Rectal smooth muscle tissue (tissue), 1 donor: ENCODE results near the gene MNAT1.
"Not testable (repeated sequence)": the region's sequence is repeated elsewhere in the genome, so short reads cannot be mapped to it uniquely, and the experiment has no call there.

ENCODE experiments used
- H3K27ac ChIP-seq: one replicate; pipeline ENCODE4 v1.7.0; 2013; ENCODE audit warnings: low read depth, low read length, inconsistent platforms
- H3K27me3 ChIP-seq: one replicate; pipeline ENCODE4 v1.7.0; 2013; ENCODE audit warnings: low read length; ENCODE audit not compliant: control insufficient read depth, insufficient read depth
- H3K36me3 ChIP-seq: one replicate; pipeline ENCODE4 v1.7.0; 2013; ENCODE audit warnings: low read length; ENCODE audit not compliant: control insufficient read depth, insufficient read depth
- H3K4me1 ChIP-seq: one replicate; pipeline ENCODE4 v1.7.0; 2013; ENCODE audit warnings: low read length; ENCODE audit not compliant: control insufficient read depth, insufficient read depth
- H3K4me3 ChIP-seq: one replicate; pipeline ENCODE4 v1.7.0; 2013; ENCODE audit warnings: low read length
- H3K9ac ChIP-seq: one replicate; pipeline ENCODE4 v1.7.0; 2013; ENCODE audit warnings: low read length

MNAT1 gene

DNA sequence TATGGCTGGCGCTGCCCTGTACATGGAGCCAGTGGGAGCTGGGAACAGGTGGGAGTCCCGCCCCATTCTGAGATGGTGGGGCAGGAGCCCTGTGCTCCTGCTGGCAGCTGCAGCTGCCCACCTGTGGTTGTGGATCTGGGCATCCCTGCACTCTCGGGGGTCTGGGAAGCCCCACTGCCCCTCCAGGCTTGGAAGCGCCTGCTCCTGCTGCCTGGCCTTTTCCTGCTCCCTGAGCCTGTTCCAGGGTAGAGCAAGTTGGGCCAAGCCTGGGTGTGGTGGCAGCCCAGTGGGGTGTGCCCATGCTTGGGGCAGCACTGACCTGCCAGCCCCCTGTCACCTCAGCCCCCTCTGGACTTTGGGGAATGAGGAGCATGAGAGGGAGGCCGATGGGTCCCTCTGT is 104.0 kb downstream of the MNAT1 start:
- Histone ChIP-seq H3K27ac (no peak overlapping the region), H3K27me3 (no peaks in the 10 kb centered on the region), H3K4me3 (no peak overlapping the region), H3K4me1 (no peaks in the 10 kb centered on the region), H3K9ac (no peak overlapping the region), H3K36me3 (no peaks in the 10 kb centered on the region)

- H3K27me3 ChIP-seq, result no peaks in the 10 kb centered on the region
- no peaks in the 10 kb centered on the region for H3K36me3 ChIP-seq
Observed at GRCh38 chr14:60839057-60839456, 104.5 kb downstream of the MNAT1 start.

GRCh38 chr14:60839657-60840056 is 105.1 kb downstream of the MNAT1 start:
- Histone ChIP-seq H3K27me3 (no peaks in the 10 kb centered on the region), H3K36me3 (no peaks in the 10 kb centered on the region), H3K27ac (no peak overlapping the region), H3K4me1 (no peaks in the 10 kb centered on the region), H3K9ac (no peak overlapping the region), H3K4me3 (no peak overlapping the region)

More at GRCh38 chr14:60839057-60839456, 104.5 kb downstream of the MNAT1 start:
- H3K4me3 ChIP-seq, result no peak overlapping the region
- no peak overlapping the region for H3K9ac ChIP-seq
- no peaks in the 10 kb centered on the region for H3K4me1 ChIP-seq
- H3K27ac ChIP-seq, result no peak overlapping the region

DNA sequence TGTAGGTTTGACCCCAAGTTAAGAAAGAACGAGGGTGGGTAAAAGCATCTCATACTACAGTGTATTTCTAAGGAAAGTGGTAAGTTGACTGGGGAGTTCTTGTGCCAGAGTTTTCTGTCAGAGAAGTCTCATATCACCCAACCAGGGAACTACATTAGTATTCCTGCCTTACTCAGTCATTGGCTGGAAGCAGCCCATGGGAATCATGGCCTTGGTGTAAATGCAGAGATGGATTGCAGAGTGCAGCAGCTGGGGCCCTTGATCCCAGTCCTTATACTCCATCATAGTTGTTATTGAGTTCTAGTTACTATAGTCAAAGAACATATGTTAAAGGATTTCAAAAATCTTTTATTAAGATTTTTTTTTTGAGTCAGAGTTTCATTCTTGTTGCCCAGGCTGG is 105.8 kb downstream of the MNAT1 start:
- no peaks in the 10 kb centered on the region for H3K4me1 ChIP-seq
- H3K27me3 ChIP-seq, result no peaks in the 10 kb centered on the region
- H3K9ac ChIP-seq, result no peak overlapping the region
- no peak overlapping the region for H3K4me3 ChIP-seq
- no peaks in the 10 kb centered on the region for H3K36me3 ChIP-seq
- H3K27ac ChIP-seq, result no peak overlapping the region

DNA sequence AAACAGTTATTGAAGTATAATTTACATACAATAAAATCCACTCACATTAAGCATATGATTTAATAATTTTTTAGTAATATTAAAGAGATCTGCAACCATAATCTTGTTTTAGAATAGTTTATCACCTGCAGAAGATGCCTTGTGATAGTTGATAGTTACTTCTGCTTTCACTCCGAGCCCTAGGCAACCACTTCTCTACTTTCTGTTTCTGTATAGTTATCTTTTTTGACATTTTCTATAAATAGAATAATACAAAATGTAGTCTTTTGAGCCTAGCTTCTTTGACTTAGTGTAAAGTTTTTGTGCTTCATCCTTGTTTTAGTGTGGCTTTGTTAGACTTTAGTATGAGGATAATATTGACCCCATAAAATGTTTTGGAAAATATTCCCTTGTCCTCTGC is 111.0 kb downstream of the MNAT1 start:
- H3K27me3 ChIP-seq, result no peaks in the 10 kb centered on the region
- no peaks in the 10 kb centered on the region for H3K4me1 ChIP-seq
- peaks cover 2% of the 10 kb centered on the region for H3K36me3 ChIP-seq
- H3K4me3 ChIP-seq, result no peak overlapping the region
- no peak overlapping the region for H3K9ac ChIP-seq
- no peak overlapping the region for H3K27ac ChIP-seq

DNA sequence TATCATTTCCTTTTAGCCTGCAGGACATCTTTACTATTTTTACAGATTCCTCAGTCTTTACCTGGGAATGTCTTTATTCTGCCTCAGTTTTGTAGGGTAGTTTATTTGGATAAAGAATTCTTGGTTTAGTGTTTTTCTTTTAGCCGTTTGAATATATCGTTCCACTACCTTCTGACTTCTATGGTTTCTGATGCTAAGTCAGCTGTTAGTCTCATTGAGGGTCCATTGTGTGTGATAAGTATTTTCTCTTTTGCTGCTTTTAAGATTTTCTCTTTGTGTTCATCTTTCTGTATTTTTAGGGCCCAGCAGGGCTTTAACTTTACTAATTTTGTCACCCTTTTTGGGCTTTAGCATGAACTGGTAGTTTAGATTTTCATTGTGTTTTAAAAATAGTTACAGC is 113.5 kb downstream of the MNAT1 start:
- H3K27ac ChIP-seq, result no peak overlapping the region
- H3K36me3 ChIP-seq, result peaks cover 2% of the 10 kb centered on the region
- H3K9ac ChIP-seq, result no peak overlapping the region
- H3K4me1 ChIP-seq, result no peaks in the 10 kb centered on the region
- no peak overlapping the region for H3K4me3 ChIP-seq
- no peaks in the 10 kb centered on the region for H3K27me3 ChIP-seq

GRCh38 chr14:60851692-60852091 is 117.1 kb downstream of the MNAT1 start:
- not testable (repeated sequence) for H3K36me3 ChIP-seq, H3K27ac ChIP-seq, H3K4me3 ChIP-seq, H3K4me1 ChIP-seq, H3K27me3 ChIP-seq, H3K9ac ChIP-seq

DNA sequence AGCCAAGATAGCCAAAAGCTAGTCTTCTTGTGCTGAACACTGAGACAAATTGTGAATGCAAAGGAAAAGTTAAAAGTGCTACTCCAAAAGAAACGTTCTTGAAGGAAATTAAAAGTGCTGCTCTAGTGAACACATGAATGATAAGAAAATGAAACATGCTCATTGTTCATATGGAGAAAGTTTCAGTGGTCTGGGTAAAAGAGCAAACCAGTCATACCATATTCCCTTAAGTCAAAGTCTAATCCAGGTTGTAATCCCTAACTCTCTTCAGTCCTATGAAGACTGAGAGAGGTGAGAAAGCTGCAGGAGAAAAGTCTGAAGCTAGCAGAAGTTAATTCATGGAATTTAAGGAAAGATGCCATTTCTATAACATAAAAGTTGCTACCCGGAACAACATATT is 121.5 kb downstream of the MNAT1 start:
- no peak overlapping the region for H3K27ac ChIP-seq
- no peaks in the 10 kb centered on the region for H3K36me3 ChIP-seq
- no peak overlapping the region for H3K9ac ChIP-seq
- no peaks in the 10 kb centered on the region for H3K4me1 ChIP-seq
- H3K4me3 ChIP-seq, result no peak overlapping the region
- no peaks in the 10 kb centered on the region for H3K27me3 ChIP-seq

DNA sequence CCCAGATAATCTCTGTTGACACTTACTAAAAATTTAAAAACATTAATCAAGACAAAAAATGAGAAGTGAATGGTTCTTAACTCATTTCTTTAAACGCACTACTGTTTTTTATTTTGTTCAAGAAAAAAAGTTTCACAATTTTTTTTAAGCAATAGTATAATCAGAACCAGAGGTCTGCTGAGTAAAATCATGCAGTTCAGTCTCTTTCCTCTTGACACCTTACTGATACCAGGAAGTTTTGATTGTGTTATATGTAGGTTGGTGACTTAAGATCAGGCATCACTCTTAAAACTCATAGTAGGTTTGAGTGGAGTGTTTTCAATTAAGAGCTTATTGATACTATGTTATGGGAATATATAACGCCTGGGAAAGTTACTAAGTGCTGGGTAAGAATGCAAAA is 125.0 kb downstream of the MNAT1 start:
- no peak overlapping the region for H3K9ac ChIP-seq

DNA sequence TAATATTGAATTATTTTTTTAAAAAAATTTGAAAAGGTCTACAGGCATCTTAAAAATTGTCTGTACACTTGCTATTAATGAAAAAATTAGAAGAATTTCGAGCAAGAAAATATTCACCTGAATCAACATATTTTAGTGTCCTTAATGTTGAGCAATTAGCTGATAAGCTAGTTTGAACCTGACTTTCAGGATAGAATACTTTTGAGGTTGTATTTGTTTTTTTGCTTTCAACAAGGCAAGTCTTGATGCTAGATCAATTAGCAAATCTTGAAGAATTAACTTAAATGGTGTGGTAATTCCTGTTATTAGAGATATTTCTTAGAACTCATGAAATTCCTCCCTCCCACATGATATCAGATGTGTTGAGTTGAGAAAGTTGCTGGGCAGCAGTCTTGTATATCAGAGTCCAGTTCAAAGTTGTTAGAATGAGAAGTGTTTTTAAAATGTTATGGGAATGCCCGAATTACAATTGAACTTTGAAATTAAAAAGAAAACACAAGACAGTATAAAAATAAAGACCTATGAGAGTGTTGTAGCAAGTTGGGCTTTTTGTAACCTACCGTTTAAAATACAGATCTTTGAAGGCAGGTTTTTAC is 127.1 kb downstream of the MNAT1 start:
- H3K27me3 ChIP-seq, result no peaks in the 10 kb centered on the region
- no peaks in the 10 kb centered on the region for H3K4me1 ChIP-seq
- no peak overlapping the region for H3K27ac ChIP-seq
- H3K9ac ChIP-seq, result no peak overlapping the region
- H3K36me3 ChIP-seq, result no peaks in the 10 kb centered on the region
- H3K4me3 ChIP-seq, result no peak overlapping the region

More for the DNA sequence above, 125.0 kb downstream of the MNAT1 start:
- no peak overlapping the region for H3K27ac ChIP-seq
- H3K36me3 ChIP-seq, result no peaks in the 10 kb centered on the region
- no peaks in the 10 kb centered on the region for H3K27me3 ChIP-seq
- H3K4me1 ChIP-seq, result no peaks in the 10 kb centered on the region
- no peak overlapping the region for H3K4me3 ChIP-seq

DNA sequence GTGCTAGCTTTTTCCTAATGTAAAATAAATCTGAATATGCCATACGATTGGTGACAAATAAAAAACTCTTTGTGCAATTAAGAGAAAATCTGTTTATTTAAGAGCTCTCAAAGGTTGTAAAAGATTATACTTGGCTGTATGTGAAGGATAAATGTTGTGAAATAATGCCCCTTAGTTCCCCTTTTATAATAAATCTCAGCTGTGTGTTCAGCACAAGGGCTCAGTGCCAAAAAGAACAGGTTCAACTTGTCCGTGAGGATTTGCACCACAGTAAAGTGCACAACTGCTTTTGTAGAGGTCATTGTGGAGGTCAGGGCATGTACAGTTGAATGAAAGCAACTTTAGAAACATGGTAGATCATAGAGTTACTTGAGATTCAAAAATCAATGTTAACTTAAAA is 127.7 kb downstream of the MNAT1 start:
- no peaks in the 10 kb centered on the region for H3K27me3 ChIP-seq
- no peak overlapping the region for H3K27ac ChIP-seq
- H3K36me3 ChIP-seq, result no peaks in the 10 kb centered on the region
- no peak overlapping the region for H3K9ac ChIP-seq
- H3K4me1 ChIP-seq, result no peaks in the 10 kb centered on the region
- no peak overlapping the region for H3K4me3 ChIP-seq

DNA sequence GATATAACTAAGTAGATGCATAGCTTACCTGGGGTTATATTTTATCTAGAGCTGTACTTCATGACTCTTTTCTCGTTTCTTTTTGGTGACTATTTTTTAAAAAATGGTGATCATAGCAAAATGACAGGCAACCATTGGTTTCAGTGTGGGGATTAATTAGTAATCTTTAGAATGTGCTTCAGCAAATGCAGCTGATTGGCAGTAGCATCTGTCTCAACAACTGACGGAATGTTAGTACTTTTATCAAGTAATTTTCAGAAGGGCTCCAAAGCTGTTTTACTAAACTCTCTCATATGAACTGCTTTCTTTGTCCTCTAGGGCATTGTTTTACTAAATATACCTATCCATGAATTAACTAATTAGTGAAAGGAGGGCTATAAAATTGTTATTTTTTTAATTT is 128.7 kb downstream of the MNAT1 start:
- Histone ChIP-seq H3K4me1 (no peaks in the 10 kb centered on the region), H3K27ac (no peak overlapping the region), H3K9ac (no peak overlapping the region)

DNA sequence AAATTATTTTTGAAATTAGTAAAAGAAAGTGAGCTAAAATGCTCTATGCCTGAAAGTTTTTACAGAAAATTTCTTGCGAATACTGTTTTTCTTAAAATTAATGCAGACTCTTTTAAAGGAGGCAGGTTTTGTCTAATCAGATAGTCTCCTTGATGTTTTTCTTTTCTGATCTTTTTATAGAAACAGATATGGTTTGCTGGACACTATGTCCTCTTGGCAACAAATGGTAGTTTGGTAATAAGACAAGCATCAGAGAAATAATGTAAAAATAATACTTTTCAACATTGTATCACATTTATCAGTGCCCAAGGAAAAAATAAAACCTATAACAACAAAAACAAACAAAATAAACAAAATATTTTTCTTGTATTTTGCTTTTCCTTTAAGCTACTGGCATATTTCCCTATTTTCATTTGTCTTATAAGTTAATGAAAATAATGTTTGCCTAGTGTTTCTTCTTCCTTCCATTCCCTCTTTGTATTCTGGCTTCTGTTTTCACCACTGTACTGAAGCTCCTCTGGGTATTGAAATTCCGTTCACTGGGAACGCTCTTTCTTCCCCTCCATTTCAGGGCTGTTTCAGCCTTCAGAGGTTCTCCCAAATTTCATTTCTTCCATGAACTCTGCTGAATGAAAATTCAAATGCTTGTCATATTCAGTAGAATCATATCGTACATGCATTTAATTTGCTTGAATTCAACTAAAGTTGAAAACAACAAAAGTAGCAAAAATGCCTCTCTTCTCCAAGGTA is 131.0 kb downstream of the MNAT1 start:
- H3K27me3 ChIP-seq, result no peaks in the 10 kb centered on the region
- H3K9ac ChIP-seq, result no peak overlapping the region
- H3K36me3 ChIP-seq, result no peaks in the 10 kb centered on the region
- H3K27ac ChIP-seq, result no peak overlapping the region
- no peak overlapping the region for H3K4me3 ChIP-seq
- no peaks in the 10 kb centered on the region for H3K4me1 ChIP-seq

More for the DNA sequence above, 128.7 kb downstream of the MNAT1 start:
- no peaks in the 10 kb centered on the region for H3K36me3 ChIP-seq
- no peaks in the 10 kb centered on the region for H3K27me3 ChIP-seq
- H3K4me3 ChIP-seq, result no peak overlapping the region
